Panc1 (cell line): ENCODE measurements around the gene ZNF362. TPM values are rescaled to one million over a fixed set of nuclear protein-coding genes. Genes with fewer than 3 reads are reported as not detected.

Experiments used
- ATAC-seq: fragments of 200-7000 bp; cut with Tn5 transposase; 2 replicates; pipeline ENCODE4 v1.9.1; 2020; ENCODE audit warnings: mild to moderate bottlenecking, moderate library complexity
- BruUV-seq: library from RNA; stranded (reverse); fragments of 400-500 nt; replicated peaks from 2 replicates; lab custom pipeline; 2021; lab: Mats Ljungman, UMichigan
- CTCF ChIA-PET: fragments of 300-600 bp; sonication (Branson Sonifier 250); formaldehyde crosslinking; loops from one replicate; lab custom pipeline; 2022; ENCODE audit warnings: antibody characterized with exemption; lab: Charles Lee
- POLR2A ChIA-PET: fragments of 300-600 bp; sonication (Branson Sonifier 250); formaldehyde crosslinking; loops from one replicate; lab custom pipeline; 2022; ENCODE audit warnings: antibody characterized with exemption; lab: Charles Lee
- DNase-seq: peaks from one replicate; pipeline ENCODE4 v3.0.0-alpha.2; 2010; ENCODE audit warnings: low read depth, low spot score
- H3K27ac ChIP-seq: 2 replicates; pipeline ENCODE4 v1.5.1; 2011; ENCODE audit warnings: mild to moderate bottlenecking, low read length, inconsistent platforms
- H3K27me3 ChIP-seq: fragments of 200-500 bp; sonication (Bioruptor generic); 2 replicates; pipeline ENCODE4 v1.6.0; 2014; ENCODE audit warnings: low read length, inconsistent platforms; ENCODE audit not compliant: control insufficient read depth, insufficient read depth
- H3K36me3 ChIP-seq: fragments of 200-500 bp; sonication (Bioruptor generic); 2 replicates; pipeline ENCODE4 v1.5.1; 2014; ENCODE audit warnings: inconsistent platforms, mild to moderate bottlenecking, low read length, moderate library complexity; ENCODE audit not compliant: control insufficient read depth, insufficient read depth
- H3K4me1 ChIP-seq: 2 replicates; pipeline ENCODE4 v1.5.1; 2011; ENCODE audit warnings: inconsistent platforms, mild to moderate bottlenecking, low read length, moderate library complexity; ENCODE audit not compliant: control insufficient read depth, insufficient read depth
- H3K4me3 ChIP-seq, 2 experiments: 2 replicates each; pipeline ENCODE4 v1.5.1; 2011 to 2012; ENCODE audit warnings: low read depth in 2 of 2, low read length in 2 of 2, mild to moderate bottlenecking in 2 of 2, inconsistent platforms in 1 of 2, moderate library complexity in 1 of 2
- H3K9me3 ChIP-seq: fragments of 200-500 bp; sonication (Bioruptor generic); 2 replicates; pipeline ENCODE4 v1.5.1; 2014; ENCODE audit warnings: low read depth, mild to moderate bottlenecking, inconsistent platforms, low read length, moderate library complexity; ENCODE audit not compliant: control insufficient read depth, insufficient read depth
- CTCF ChIP-seq: fragments of 450-650 bp; IDR thresholded peaks from 2 replicates; pipeline ENCODE4 v1.5.1; 2017; ENCODE audit warnings: mild to moderate bottlenecking
- POLR2AphosphoS5 ChIP-seq: IDR thresholded peaks from 2 replicates; pipeline ENCODE4 v1.6.1; 2012; ENCODE audit warnings: mild to moderate bottlenecking, low read depth, low read length, moderate library complexity
- REST ChIP-seq, 2 experiments: IDR thresholded peaks; 2 replicates each; pipeline ENCODE4 v1.6.1; 2011 to 2012; ENCODE audit warnings: low read depth in 2 of 2, control low read depth in 1 of 2, low read length in 1 of 2, mild to moderate bottlenecking in 1 of 2, moderate library complexity in 1 of 2; ENCODE audit not compliant: insufficient read depth in 1 of 2
- SIN3A ChIP-seq: IDR thresholded peaks from 2 replicates; pipeline ENCODE4 v1.6.1; 2012; ENCODE audit warnings: low read depth, mild to moderate bottlenecking, low read length, moderate library complexity, borderline replicate concordance; ENCODE audit not compliant: insufficient read depth
- TCF7L2 ChIP-seq: IDR thresholded peaks from 2 replicates; pipeline ENCODE4 v1.6.1; 2011; ENCODE audit warnings: mild to moderate bottlenecking, low read depth, low read length, inconsistent platforms
- in situ Hi-C: cut with HindIII; loops from 2 replicates; pipeline ENCODE4 v1.10.0; 2016; ENCODE audit warnings: low sequenced_read_pairs, low pct_unique_long_range_greater_than_20kb
- intact Hi-C: fragments of 100-400 bp; cut with micrococcal nuclease; formaldehyde crosslinking; loops from one replicate; pipeline ENCODE4 v1.10.0; 2022; ENCODE audit not compliant: unreplicated experiment
- total RNA-seq: library from RNA; stranded (reverse); gene quantifications from one replicate; pipeline ENCODE4 v1.2.1, GENCODE V29; 2021; ENCODE audit not compliant: unreplicated experiment

The ZNF362 gene
- total RNA-seq, 1 experiment from 2014 or later = 17.5 TPM

- Histone ChIP-seq H3K4me3 (no peak overlapping the region), H3K36me3 (no peaks in the 10 kb centered on the region), H3K9me3 (no peaks in the 10 kb centered on the region), H3K27ac (no peak overlapping the region), H3K27me3 (no peaks in the 10 kb centered on the region), H3K4me1 (peaks cover 11% of the 10 kb centered on the region)
- in situ Hi-C loops (no loop called here), intact Hi-C loops (no loop called here)
- ChIA-PET CTCF (no interaction called here), POLR2A (no interaction called here)
- DNase-seq (no peak), ATAC-seq (no peak)
- BruUV-seq = TSS peak; percentile 18
- TF ChIP-seq CTCF = no peak
- no peak for TF ChIP-seq SIN3A
- no peak for TF ChIP-seq POLR2AphosphoS5
- no peak for TF ChIP-seq REST (IDR thresholded peaks at IDR 0.05; ENCODE audit: insufficient read depth in 1 of 2, low read depth in 2 of 2, low read length in 1 of 2)
- TF ChIP-seq TCF7L2 = no peak
Measured at GRCh38 chr1:33258788-33259274, 2.5 kb downstream of the ZNF362 start.

GRCh38 chr1:33259879-33260278 is 3.6 kb downstream of the ZNF362 start:
- no peaks in the 10 kb centered on the region for H3K36me3 ChIP-seq
- H3K27ac ChIP-seq = no peak overlapping the region
- H3K9me3 ChIP-seq = no peaks in the 10 kb centered on the region
- in situ Hi-C loops = no loop called here
- TF ChIP-seq POLR2AphosphoS5 = no peak
- no peak for TF ChIP-seq REST (IDR thresholded peaks at IDR 0.05; ENCODE audit: insufficient read depth in 1 of 2, low read depth in 2 of 2, low read length in 1 of 2)
- TF ChIP-seq SIN3A = no peak
- no peak for TF ChIP-seq CTCF
- TF ChIP-seq TCF7L2 = no peak
- H3K4me3 ChIP-seq = no peak overlapping the region
- no TSS peak for BruUV-seq
- intact Hi-C loops = no loop called here
- ChIA-PET CTCF (interaction anchor here (0.6 kb wide), 1 partner anchor 36 kb away, joined by 3 read pairs; no protein-coding TSS in a partner anchor), POLR2A (no interaction called here)
- H3K4me1 ChIP-seq = peaks cover 11% of the 10 kb centered on the region
- no peaks in the 10 kb centered on the region for H3K27me3 ChIP-seq
- DNase-seq = no peak
- ATAC-seq = no peak
